ENCODE results near the gene ECHS1. TPM values are rescaled to one million over a fixed set of nuclear protein-coding genes. Genes with fewer than 3 reads are reported as not detected.
"Not testable (repeated sequence)": the region's sequence is repeated elsewhere in the genome, so short reads cannot be mapped to it uniquely, and the experiment has no call there.

The ECHS1 gene
- total and polyA plus RNA-seq, 9 of the 15 experiments (the other 6 are each of a cell fraction or from before 2014, with no cell fraction given) = 16.6 to 100 (median 68.1) TPM

GRCh38 chr10:133368153-133368552 lies 5.0 kb downstream of the ECHS1 start:
- Histone ChIP-seq H3K4me1 (replicated peaks in 1 of 2; ENCODE audit: control insufficient read depth in 2 of 2, insufficient read depth in 2 of 2, low read length in 2 of 2) (peaks cover 0 to 14% of the 10 kb centered on the region in 2 experiments; a peak in 2 of 5 replicates), H3K27me3 (ENCODE audit: control insufficient read depth in 2 of 2, insufficient read depth in 2 of 2, low read length in 2 of 2) (no peaks in the 10 kb centered on the region), H4K20me1 (replicated peaks; ENCODE audit: control insufficient read depth, insufficient read depth, low read length) (0 out of 2 replicates have a peak, but pooled peaks cover 3% of the 10 kb centered on the region), H3K27ac (ENCODE audit: extremely low read depth, low read depth, low read length) (no peak overlapping the region), H3K4me3 (no peak overlapping the region), H3K9ac (ENCODE audit: insufficient read depth in 1 of 2, low read depth in 2 of 2, low read length in 2 of 2) (peak overlapping the region in 1 of 2 experiments; percentile 68; a peak in 1 of 4 replicates), H3K79me2 (ENCODE audit: control insufficient read depth, insufficient read depth, low read length) (peaks cover 9% of the 10 kb centered on the region), H3K9me3 (replicated peaks; ENCODE audit: control insufficient read depth, insufficient read depth, low read depth, low read length) (no peaks in the 10 kb centered on the region), H3K36me3 (ENCODE audit: control insufficient read depth, insufficient read depth, low read length) (peaks cover 62% of the 10 kb centered on the region; the same call in 2 of the 3 replicates), H3K4me2 (ENCODE audit: insufficient read depth, low read length) (no peak overlapping the region), H2AFZ (ENCODE audit: low read depth, low read length) (no peak overlapping the region), H3K9me1 (ENCODE audit: control insufficient read depth, insufficient read depth, low read length) (no peaks in the 10 kb centered on the region)
- 90% methylated on average over 6 of the region's 7 CpGs for WGBS (ENCODE audit: insufficient coverage, low coverage, missing lambda C conversion rate)
- ChIA-PET CTCF (ENCODE audit: low intra/inter-chr PET ratio) (no interaction called here), POLR2A (interaction anchor here (0.6 kb wide), 1 partner anchor 13 kb away, joined by 3 read pairs; no protein-coding TSS in a partner anchor)
- TF ChIP-seq ZBTB2 (IDR thresholded peaks at IDR 0.05) (no peak), TCF15 (CRISPR knock-in tag; IDR thresholded peaks at IDR 0.05) (no peak), RBFOX2 (IDR thresholded peaks at IDR 0.05; ENCODE audit: low read depth, low read length) (0 out of 2 replicates have a peak, but pooled peaks have one; percentile 16), DDX20 (tag; IDR thresholded peaks at IDR 0.05; ENCODE audit: low read depth) (no peak), CREB1 (IDR thresholded peaks at IDR 0.05) (no peak), CREB1 (CRISPR knock-in tag; IDR thresholded peaks at IDR 0.05) (no peak)
- DNase-seq (ENCODE audit: extremely low read depth in 1 of 4, low spot score in 3 of 4) (no peak), FAIRE-seq (no peak), ATAC-seq (no peak)
- in situ Hi-C loops (cut with MboI) = no loop called here
- no TSS peak for BruUV-seq (replicated peaks)
- intact Hi-C loops (cut with micrococcal nuclease) = no loop called here

- H3K79me2 ChIP-seq (ENCODE audit: control insufficient read depth, insufficient read depth, low read length); in situ Hi-C loops (cut with MboI); H3K9me1 ChIP-seq (ENCODE audit: control insufficient read depth, insufficient read depth, low read length); H3K4me3 ChIP-seq; H4K20me1 ChIP-seq (replicated peaks; ENCODE audit: control insufficient read depth, insufficient read depth, low read length); ATAC-seq; H3K27me3 ChIP-seq (ENCODE audit: control insufficient read depth in 2 of 2, insufficient read depth in 2 of 2, low read length in 2 of 2); H2AFZ ChIP-seq (ENCODE audit: low read depth, low read length); H3K9ac ChIP-seq (ENCODE audit: insufficient read depth in 1 of 2, low read depth in 2 of 2, low read length in 2 of 2); DNase-seq (ENCODE audit: extremely low read depth in 1 of 4, low spot score in 3 of 4); BruUV-seq (replicated peaks); H3K27ac ChIP-seq (ENCODE audit: extremely low read depth, low read depth, low read length); POLR2A ChIA-PET; H3K4me2 ChIP-seq (ENCODE audit: insufficient read depth, low read length); FAIRE-seq; CTCF ChIA-PET (ENCODE audit: low intra/inter-chr PET ratio); H3K9me3 ChIP-seq (replicated peaks; ENCODE audit: control insufficient read depth, insufficient read depth, low read depth, low read length); intact Hi-C loops (cut with micrococcal nuclease): not testable (repeated sequence)
- peaks cover 0 to 14% of the 10 kb centered on the region in 2 experiments; a peak in 2 of 5 replicates for H3K4me1 ChIP-seq (replicated peaks in 1 of 2; ENCODE audit: control insufficient read depth in 2 of 2, insufficient read depth in 2 of 2, low read length in 2 of 2)
- no CpG with 5 or more reads among the region's 7 CpGs for WGBS (ENCODE audit: insufficient coverage, low coverage, missing lambda C conversion rate)
- peaks cover 69% of the 10 kb centered on the region; the same call in 2 of the 3 replicates for H3K36me3 ChIP-seq (ENCODE audit: control insufficient read depth, insufficient read depth, low read length)
Observed at GRCh38 chr10:133367461-133367860, 5.7 kb downstream of the ECHS1 start.
